Mesothelial cell of epicardium (in vitro differentiated cells): Measurements from ENCODE around the gene CRABP2. TPM values are rescaled to one million over a fixed set of nuclear protein-coding genes. Genes with fewer than 3 reads are reported as not detected.

Source experiments
- DNase-seq, 2 experiments: peaks; one replicate each; pipeline ENCODE4 v3.0.0; 2021; ENCODE audit warnings: low spot score in 2 of 2; ENCODE audit not compliant: unreplicated experiment in 2 of 2
- H3K27ac Mint-ChIP-seq: 2 replicates; pipeline ENCODE4 v1.8.0; 2021; ENCODE audit warnings: mixed read lengths
- H3K27me3 Mint-ChIP-seq: 2 replicates; pipeline ENCODE4 v1.8.0; 2021; ENCODE audit warnings: low read depth, mixed read lengths
- H3K36me3 Mint-ChIP-seq: 2 replicates; pipeline ENCODE4 v1.8.0; 2021; ENCODE audit warnings: mixed read lengths
- H3K4me1 Mint-ChIP-seq: 2 replicates; pipeline ENCODE4 v1.8.0; 2021; ENCODE audit warnings: mixed read lengths
- H3K4me3 Mint-ChIP-seq: 2 replicates; pipeline ENCODE4 v1.8.0; 2021; ENCODE audit warnings: mild to moderate bottlenecking, moderate library complexity, mixed read lengths
- H3K9me3 Mint-ChIP-seq: 2 replicates; pipeline ENCODE4 v1.8.0; 2021; ENCODE audit warnings: mixed read lengths
- CTCF ChIP-seq: fragments of 200-600 bp; sonication (generic); IDR thresholded peaks from one replicate; pipeline ENCODE4 v1.5.0; 2021; ENCODE audit warnings: antibody characterized with exemption; ENCODE audit not compliant: unreplicated experiment
- total RNA-seq: library from RNA; stranded (reverse); gene quantifications from 3 replicates; pipeline ENCODE4 v1.2.1, GENCODE V29; 2021

Gene CRABP2
- total RNA-seq, 1 donor from 2014 or later: 704 TPM

- no peak for TF ChIP-seq CTCF
- DNase-seq: peak; percentile 43 to 58
- Mint-ChIP-seq H3K27ac (peak overlapping the region; percentile 100), H3K27me3 (no peaks in the 10 kb centered on the region), H3K4me1 (peaks cover 51% of the 10 kb centered on the region), H3K36me3 (peaks cover 1% of the 10 kb centered on the region), H3K9me3 (no peaks in the 10 kb centered on the region), H3K4me3 (peak overlapping the region; percentile 84)
These were observed 45.5 kb upstream of the CRABP2 start for GRCh38 chr1:156750711-156751450.

GRCh38 chr1:156750191-156750672 lies 44.8 kb upstream of the CRABP2 start:
- Mint-ChIP-seq H3K4me1 (peaks cover 56% of the 10 kb centered on the region), H3K27me3 (no peaks in the 10 kb centered on the region), H3K4me3 (peak overlapping the region; percentile 84), H3K9me3 (no peaks in the 10 kb centered on the region), H3K36me3 (peaks cover 6% of the 10 kb centered on the region), H3K27ac (peak overlapping the region; percentile 100)
- TF ChIP-seq CTCF: no peak
- DNase-seq: no peak

- H3K9me3 Mint-ChIP-seq: no peaks in the 10 kb centered on the region
- H3K27ac Mint-ChIP-seq: peak overlapping the region; percentile 100
- H3K4me3 Mint-ChIP-seq: peak overlapping the region; percentile 84
- H3K4me1 Mint-ChIP-seq: peaks cover 56% of the 10 kb centered on the region
- H3K27me3 Mint-ChIP-seq: no peaks in the 10 kb centered on the region
- no peak for DNase-seq
- H3K36me3 Mint-ChIP-seq: peaks cover 6% of the 10 kb centered on the region
- no peak for TF ChIP-seq CTCF
These were observed 44.2 kb upstream of the CRABP2 start for GRCh38 chr1:156749419-156750118.

GRCh38 chr1:156748670-156749418 lies 43.5 kb upstream of the CRABP2 start:
- no peaks in the 10 kb centered on the region for H3K9me3 Mint-ChIP-seq
- peak overlapping the region; percentile 100 for H3K27ac Mint-ChIP-seq
- no peak for DNase-seq

More at GRCh38 chr1:156748670-156749418, 43.5 kb upstream of the CRABP2 start:
- no peaks in the 10 kb centered on the region for H3K27me3 Mint-ChIP-seq
- peaks cover 56% of the 10 kb centered on the region for H3K4me1 Mint-ChIP-seq
- H3K4me3 Mint-ChIP-seq: peak overlapping the region; percentile 84
- H3K36me3 Mint-ChIP-seq: peaks cover 6% of the 10 kb centered on the region
- no peak for TF ChIP-seq CTCF
